Fibroblast of the conjunctiva (primary cell): ENCODE results near the gene CUEDC2.
A peak's percentile ranks its signal among the peaks of the same experiment; 100 is the strongest.

Source experiments
- DNase-seq: peaks from one replicate; pipeline ENCODE4 v3.0.0-alpha.2; 2010; ENCODE audit warnings: low read depth

The CUEDC2 gene

DNA sequence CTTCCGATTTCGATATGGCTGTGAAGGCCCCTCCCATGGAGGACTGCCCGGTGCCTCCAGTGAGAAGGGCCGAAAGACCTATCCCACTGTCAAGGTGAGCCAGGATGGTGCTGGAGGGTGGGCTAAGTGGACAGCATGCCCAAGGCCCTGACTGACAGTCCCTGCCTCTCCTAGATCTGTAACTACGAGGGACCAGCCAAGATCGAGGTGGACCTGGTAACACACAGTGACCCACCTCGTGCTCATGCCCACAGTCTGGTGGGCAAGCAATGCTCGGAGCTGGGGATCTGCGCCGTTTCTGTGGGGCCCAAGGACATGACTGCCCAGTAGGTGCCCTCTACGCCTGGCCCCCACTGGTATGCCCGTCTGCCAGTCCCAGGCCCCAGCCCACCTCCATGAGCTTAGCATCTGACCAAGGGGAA, 35.6 kb downstream of the CUEDC2 start:
- DNase-seq: no peak

DNA sequence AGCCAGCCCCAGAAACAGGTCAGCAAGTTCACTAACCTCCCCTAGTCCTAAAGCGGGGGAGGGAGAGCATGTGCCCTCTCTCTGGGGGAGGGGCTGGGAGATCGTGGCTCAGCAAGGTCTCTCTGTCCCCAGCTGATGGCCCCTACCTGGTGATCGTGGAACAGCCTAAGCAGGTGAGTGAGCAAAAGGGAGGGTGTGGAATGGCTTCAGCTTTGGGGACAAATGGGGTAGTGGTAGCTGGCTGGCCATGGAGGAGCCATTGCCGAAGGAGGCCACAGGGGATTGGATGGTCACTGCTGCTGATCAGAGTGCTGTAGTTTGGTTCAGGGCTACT, 36.1 kb downstream of the CUEDC2 start:
- DNase-seq: no peak

DNA sequence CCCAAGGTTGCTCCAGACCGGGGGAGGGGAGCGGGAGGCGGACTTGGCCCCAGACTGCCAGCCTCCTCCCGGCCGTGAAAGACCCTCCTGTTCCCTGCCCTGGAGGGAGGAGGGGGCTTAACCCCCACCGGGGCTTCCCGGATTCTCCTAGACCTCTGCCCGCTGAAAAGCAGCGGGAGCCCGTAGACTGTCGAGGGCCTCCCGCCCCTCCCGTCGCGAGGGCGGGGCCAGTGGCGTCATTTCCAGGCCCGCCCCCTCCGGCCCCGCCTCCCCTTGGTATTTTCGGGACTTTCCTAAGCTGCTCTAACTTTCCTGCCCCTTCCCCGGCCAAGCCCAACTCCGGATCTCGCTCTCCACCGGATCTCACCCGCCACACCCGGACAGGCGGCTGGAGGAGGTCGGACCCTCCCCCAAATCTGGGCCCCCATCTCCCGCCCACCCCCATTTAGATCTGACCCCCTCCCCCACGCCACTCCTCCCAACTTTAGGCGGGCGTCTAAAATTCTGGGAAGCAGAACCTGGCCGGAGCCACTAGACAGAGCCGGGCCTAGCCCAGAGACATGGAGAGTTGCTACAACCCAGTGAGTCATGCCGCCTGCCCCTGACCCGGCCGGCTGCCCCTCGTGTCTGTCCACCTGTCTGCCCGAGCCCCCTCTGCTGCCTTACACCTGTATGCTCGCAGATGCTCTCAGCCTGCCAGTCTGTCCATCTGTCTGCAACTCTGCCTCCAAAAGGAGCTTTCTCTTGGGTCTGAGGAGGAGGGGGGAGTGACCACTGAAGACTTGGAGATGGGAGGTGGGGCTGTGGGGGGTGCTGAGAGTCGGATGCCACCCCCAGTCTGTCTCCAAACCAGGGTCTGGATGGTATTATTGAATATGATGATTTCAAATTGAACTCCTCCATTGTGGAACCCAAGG, 36.7 kb downstream of the CUEDC2 start, which contains the start of gene NFKB2:
NFKB2 (plus strand) TSS at position 306 of the 917 bp plus-strand sequence; CDS start at position 561, 255 bp downstream.
- DNase-seq: peak; percentile 63

DNA sequence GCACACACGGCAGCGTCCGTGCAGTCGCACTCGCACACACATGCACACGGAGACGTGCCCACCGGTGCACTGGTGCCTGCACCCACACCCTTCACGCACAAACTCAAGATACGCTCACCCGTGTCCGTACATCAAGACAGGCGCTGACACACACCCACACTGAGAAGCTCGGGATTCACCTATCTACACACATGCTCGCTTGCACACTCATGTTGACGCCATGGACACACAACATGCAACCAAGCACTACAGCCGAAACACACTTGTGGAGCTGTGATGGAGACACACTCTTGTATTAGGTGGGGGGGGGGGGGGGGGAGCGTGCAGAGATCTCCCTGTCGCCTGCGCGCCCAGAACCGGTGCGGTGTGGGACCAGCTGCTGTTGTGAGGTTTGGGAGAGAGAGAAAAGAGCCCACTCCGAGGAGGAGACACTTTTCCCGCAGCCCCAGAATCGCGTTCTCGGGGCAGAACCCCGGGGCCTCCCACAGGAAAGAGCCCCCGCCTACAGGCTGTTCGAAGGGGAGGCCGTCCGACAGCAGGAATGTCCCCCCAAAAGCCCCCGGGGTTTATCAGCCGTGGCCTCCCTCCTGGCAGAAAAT, 37.5 kb downstream of the CUEDC2 start:
- DNase-seq: no peak

DNA sequence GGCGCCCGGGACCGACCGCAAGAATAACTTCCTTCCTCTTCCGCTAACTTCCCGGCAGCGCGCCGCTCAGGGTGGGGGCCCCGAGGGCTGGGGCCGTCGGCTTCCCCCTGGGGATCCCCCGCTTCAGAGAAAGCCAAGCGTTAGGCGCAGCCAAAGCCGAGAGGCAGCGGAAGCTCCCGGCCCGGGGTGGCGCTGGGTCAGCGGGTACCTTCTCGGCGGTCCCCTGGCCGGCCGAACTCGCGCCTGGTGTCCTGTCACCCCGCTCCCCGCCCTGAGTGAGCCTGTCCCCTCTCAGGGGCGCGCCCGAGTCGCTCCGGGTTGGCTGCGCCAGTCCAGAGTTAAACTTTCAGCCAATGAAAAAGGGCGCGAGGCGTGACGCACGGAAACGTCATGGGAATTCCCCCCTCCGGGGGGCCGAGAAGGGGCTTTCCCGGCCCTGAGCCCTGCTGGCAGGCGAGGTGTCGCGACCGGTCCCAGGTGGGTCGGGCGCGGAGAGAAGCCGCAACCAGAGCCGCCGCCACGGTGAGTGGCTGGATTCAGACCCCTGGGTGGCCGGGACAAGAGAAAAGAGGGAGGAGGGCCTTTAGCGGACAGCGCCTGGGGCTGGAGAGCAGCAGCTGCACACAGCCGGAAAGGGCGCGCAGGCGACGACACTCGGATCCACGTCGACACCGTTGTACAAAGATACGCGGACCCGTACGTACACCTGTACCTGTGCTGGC, 38.1 kb downstream of the CUEDC2 start:
- peak; percentile 77 for DNase-seq

DNA sequence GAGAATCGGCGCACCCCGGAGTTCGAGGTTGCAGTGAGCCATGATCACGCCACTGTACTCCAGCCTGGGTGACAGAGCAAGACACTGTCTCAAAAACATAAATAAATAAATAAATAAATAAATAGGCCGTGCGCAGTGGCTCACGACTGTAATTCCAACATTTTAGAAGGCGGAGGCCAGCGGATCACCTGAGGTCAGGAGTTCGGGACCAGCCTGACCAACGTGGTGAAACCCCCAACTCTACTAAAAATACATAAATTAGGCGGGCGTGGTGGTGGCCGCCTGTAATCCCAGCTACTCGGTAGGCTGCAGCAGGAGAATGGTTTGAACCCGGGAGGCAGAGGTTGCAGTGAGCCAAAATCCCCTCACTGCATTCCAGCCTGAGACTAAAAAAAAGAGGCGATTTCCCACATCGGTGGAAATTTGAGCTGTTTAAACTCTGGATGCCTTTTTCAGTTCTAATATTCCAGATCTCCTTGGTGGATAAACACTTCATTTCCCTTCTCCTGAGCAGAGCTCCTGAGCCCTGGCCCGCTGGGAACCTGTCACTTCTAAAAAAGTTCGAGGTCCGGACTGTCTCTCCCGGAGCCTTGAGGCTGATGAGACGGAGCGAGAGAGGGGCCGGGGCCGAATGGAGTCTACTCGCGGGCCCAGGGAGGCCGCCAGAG, 38.8 kb downstream of the CUEDC2 start:
- DNase-seq: no peak

DNA sequence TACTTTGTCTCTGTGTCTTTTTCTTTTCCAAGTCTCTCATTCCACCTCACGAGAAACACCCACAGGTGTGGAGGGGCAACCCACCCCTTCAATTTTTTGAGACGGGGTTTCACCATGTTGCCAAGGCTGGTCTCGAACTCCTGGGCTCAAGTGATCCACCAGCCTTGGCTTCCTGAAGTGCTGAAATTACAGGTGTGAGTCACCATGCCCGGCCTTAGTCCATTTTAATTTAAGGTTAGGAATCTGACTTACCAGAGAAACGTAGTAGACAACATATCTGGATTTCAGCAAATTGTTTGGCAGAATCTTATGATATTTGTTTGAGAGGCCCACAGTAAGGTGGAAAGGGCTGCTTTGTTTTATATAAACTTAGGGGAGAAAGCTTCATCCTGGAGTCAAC, 40.1 kb downstream of the CUEDC2 start:
- no peak for DNase-seq

DNA sequence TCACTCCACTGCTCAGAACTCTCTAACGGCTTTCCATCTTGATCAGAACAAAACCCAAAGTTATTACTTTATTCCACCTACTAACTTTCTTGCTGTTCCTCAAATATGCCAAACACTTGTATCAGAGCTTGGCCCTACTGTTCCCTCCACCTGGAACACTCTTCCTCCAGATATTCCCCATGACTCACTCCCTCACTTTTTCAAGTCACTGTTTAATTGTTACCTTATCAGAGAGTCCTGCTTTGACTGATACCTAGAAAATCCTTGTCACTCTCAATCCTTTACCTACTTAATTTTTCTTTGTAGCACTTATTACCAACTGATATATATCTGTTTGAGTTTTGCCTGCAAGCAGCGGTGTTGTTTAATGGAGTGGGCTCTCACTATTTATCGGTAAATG, 42.5 kb downstream of the CUEDC2 start:
- DNase-seq: no peak

DNA sequence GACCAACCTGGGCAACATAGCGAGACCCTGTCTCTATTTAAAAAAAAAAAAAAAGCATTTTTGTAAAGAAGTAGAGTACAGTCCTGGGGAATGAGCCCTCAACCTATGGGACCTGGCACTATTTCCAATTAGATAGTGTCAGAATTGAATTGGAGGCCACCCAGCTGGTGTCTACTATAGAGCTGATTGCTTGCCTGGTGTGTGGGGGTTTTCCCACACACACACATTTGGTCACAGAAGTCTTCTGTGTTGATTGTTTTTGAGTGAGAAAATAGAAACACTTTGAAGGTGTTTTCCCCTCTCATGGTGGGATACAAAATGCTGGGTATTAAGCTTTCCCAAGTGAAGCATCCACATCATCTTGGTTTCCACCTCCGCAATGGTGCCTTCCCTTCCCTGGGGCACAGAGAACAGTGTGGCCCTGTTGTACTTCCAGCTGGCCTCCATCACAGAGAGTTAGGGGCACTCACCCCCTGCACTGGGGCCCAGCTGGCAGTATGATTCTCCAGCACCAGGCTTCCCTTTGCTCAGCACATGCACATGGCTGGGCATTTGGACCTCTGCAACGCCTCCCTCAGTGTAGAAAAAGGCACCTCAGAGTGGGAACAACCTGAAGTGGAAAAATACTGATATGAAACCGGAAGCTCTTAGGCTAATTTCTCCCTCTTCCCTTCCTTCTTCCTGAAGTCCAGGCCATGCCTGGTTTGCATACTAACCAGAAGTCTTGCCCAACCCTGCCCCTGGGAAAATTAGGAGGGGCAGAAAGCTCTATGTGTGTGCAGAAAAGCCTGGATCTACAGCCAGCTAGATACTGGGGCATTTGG, 47.6 kb downstream of the CUEDC2 start:
- DNase-seq: no peak

DNA sequence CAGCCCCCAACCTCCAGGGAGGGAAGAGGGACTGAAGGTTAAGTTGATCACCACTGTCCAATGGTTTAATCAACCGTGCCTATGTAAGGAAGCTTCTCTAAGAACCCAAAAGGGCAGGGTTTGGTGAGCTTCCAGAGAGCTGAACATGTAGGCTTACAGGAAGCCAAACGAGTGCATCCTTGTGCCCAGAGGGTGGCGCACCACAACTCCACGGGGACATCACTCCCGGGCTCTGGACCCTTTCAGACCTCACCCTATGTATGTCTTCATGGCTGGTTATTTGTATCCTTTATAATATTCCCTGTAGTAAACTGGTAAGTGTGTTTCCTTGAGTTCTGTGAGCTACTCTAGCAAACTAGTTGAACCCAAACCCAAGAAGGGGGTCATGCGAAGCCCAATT, 48.3 kb downstream of the CUEDC2 start:
- no peak for DNase-seq

DNA sequence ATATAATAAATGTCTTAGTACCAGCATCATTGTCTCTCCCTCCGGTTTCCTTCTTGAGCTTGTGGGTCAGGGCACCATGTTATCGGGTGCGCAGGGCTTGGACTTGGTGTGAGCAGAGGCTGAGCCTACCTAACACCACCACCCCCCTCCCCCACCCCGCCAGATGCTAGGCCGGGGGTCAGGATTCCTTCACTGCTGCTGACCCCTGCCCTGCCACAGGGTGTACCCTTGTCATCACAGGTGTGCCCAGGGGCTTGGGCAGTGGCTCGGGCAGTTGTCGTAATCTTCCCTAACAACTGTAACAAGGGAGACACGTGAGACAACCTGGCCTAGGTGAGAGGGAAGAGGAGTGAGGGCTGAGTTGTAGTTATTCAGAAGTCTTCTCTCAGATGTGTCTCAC, 49.5 kb downstream of the CUEDC2 start:
- no peak for DNase-seq

DNA sequence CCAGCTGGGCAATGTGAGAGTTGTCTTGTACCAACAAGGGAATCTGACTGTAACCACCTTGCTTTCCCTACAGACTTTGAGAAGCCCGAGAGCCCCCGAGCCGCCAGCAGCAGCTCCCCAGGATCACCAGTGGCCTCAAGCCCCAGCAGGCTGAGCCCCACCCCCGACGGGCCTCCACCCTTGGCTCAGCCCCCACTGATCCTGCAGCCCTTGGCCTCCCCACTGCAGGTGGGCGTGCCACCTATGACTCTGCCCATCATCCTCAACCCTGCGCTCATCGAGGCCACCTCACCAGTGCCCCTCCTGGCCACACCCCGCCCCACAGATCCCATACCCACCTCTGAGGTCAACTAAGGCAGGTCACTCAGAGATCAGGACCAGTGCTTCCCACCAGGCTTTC, 50.4 kb downstream of the CUEDC2 start:
- DNase-seq: no peak

DNA sequence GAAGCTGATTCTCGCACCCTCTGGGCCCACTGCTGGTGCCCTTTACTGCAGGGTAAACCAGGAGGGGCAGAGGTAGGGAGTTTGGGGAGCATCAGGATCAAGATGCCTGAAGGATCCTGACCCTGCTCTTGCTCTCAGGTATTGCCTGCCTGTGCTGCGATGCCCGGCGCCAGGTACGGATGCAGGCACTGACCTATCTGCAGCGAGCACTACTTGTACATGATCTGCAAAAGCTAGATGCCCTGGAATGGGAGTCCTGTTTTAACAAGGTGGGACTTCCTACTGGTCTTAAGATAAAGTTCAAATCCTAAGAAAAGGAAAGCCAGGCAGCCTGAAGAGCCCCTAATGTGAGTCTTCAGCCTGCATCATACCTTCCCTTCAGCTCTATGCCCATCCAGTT, 53.0 kb downstream of the CUEDC2 start:
- DNase-seq: no peak

DNA sequence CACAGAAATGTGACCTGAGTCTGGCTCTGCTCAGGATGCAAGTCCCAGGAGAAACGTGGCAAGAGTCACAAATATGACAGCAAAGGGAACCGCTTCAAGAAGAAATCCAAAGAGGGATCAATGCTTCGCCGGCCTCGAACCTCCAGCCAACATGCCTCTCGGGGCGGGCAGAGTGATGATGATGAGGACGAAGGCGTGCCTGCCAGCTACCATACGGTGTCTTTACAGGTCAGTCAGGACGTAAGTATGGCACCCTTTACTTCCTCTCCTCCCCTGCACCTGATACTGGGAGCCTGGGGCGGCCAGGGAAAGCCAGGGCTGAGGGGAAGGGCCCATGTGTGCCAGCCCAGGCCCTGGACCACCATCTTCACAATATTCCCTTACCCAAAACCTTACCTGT, 55.5 kb downstream of the CUEDC2 start:
- DNase-seq: no peak

DNA sequence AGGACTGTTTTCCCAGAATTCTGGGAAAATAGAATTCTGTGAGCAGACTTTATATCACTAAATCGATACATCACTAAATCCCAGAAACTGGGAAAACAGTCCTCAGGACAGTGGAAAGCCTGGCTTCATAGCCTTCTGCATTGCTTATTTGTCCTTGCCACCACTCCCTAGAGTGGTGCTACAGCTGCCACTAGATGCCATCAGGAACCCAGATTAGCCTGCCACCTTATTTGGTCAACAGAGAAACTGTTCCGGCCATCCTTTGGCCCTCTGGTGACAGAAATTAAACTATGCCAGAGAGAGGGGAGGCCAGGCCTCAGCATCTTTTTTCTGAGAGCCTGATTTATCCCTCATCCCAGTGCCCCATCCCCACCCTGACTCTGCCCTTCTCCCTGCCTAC, 56.5 kb downstream of the CUEDC2 start:
- DNase-seq: no peak

DNA sequence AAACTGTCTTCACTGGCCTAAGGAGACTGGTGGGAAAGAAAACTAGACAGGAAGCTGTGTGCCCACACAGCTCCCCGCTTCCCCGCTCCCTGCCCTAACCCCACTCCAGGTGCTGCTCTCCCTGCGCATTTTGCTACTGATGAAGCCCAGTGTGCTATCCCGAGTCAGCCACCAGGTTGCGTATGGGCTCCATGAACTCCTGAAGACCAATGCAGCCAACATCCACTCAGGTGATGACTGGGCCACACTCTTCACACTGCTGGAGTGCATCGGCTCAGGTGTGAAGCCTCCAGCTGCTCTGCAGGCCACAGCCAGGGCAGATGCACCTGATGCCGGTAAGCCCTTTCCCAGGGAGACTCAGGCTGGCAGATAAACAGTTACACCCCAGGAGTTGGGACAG, 57.1 kb downstream of the CUEDC2 start:
- DNase-seq: no peak
